Activated T-cell treated with anti-CD3 and anti-CD28 coated beads, Interleukin-2, amount 50 U/mL, for 72 hours (primary cell): ENCODE data around the gene RAE1. TPM values are rescaled to one million over a fixed set of nuclear protein-coding genes. Genes with fewer than 3 reads are reported as not detected.

ENCODE experiments used
- ATAC-seq, 2 donors: fragments of 150-1000 bp; cut with Tn5 transposase; replicated peaks in 1 of 2; 2 replicates each; pipeline ENCODE4 v1.10.0; 2021; ENCODE audit warnings: moderate library complexity in 2 of 2, mild to moderate bottlenecking in 1 of 2
- DNase-seq, 2 donors: peaks; one replicate each; pipeline ENCODE4 v3.0.0; 2021 to 2022; ENCODE audit warnings: mixed read lengths in 1 of 2
- H3K27ac Mint-ChIP-seq: one replicate; pipeline ENCODE4 v1.8.0; 2022; ENCODE audit warnings: mild to moderate bottlenecking, moderate library complexity, mixed read lengths
- H3K27me3 Mint-ChIP-seq: one replicate; pipeline ENCODE4 v1.8.0; 2022; ENCODE audit warnings: low read depth, mixed read lengths
- H3K36me3 Mint-ChIP-seq, 2 donors: one replicate each; pipeline ENCODE4 v1.8.0; 2022; ENCODE audit warnings: mixed read lengths in 2 of 2, mild to moderate bottlenecking in 1 of 2; ENCODE audit not compliant: insufficient read depth in 2 of 2
- H3K4me1 Mint-ChIP-seq: one replicate; pipeline ENCODE4 v1.8.0; 2022; ENCODE audit warnings: low read depth, mixed read lengths
- H3K4me3 Mint-ChIP-seq, 2 donors: one replicate each; pipeline ENCODE4 v1.8.0; 2022; ENCODE audit warnings: mild to moderate bottlenecking in 2 of 2, mixed read lengths in 2 of 2, moderate library complexity in 2 of 2
- H3K9me3 Mint-ChIP-seq, 2 donors: one replicate each; pipeline ENCODE4 v1.8.0; 2022; ENCODE audit warnings: mixed read lengths in 2 of 2
- total RNA-seq, 2 donors: library from RNA; stranded (reverse); gene quantifications; one replicate each; pipeline ENCODE4 v1.2.3, GENCODE V29; 2022

RAE1 gene
- total RNA-seq, 2 donors from 2014 or later, result 47.6 to 54.2 TPM

GRCh38 chr20:57397693-57398108 lies 46.6 kb downstream of the RAE1 start:
- no peaks in the 10 kb centered on the region for H3K9me3 Mint-ChIP-seq
- peak overlapping the region; percentile 81 to 95 for H3K4me3 Mint-ChIP-seq
- no peaks in the 10 kb centered on the region for H3K27me3 Mint-ChIP-seq
- peaks cover 14 to 31% of the 10 kb centered on the region in 2 donors for H3K36me3 Mint-ChIP-seq
- H3K27ac Mint-ChIP-seq, result peak overlapping the region; percentile 88
- peak; percentile 17 to 28 for ATAC-seq
- DNase-seq, result peak; percentile 41 to 49
- H3K4me1 Mint-ChIP-seq, result peaks cover 93% of the 10 kb centered on the region

- Mint-ChIP-seq H3K36me3 (peaks cover 11 to 32% of the 10 kb centered on the region in 2 donors), H3K27ac (peak overlapping the region; percentile 90), H3K9me3 (no peaks in the 10 kb centered on the region), H3K4me1 (peaks cover 90% of the 10 kb centered on the region), H3K27me3 (no peaks in the 10 kb centered on the region), H3K4me3 (peak overlapping the region; percentile 81 to 95)
- ATAC-seq, result peak; percentile 73 to 79
- peak; percentile 83 to 85 for DNase-seq
Measured at GRCh38 chr20:57398231-57398821, 47.3 kb downstream of the RAE1 start.

GRCh38 chr20:57398901-57399535 lies 48.0 kb downstream of the RAE1 start:
- ATAC-seq (no peak), DNase-seq (no peak)
- Mint-ChIP-seq H3K4me3 (peak overlapping the region; percentile 81 to 95), H3K27me3 (no peaks in the 10 kb centered on the region), H3K27ac (peak overlapping the region; percentile 90), H3K4me1 (peaks cover 84% of the 10 kb centered on the region), H3K36me3 (peaks cover 11 to 27% of the 10 kb centered on the region in 2 donors), H3K9me3 (no peaks in the 10 kb centered on the region)

- H3K9me3 Mint-ChIP-seq, result no peaks in the 10 kb centered on the region
Measured at GRCh38 chr20:57399587-57400155, 48.6 kb downstream of the RAE1 start.

GRCh38 chr20:57400231-57400701 lies 49.2 kb downstream of the RAE1 start:
- DNase-seq (no peak), ATAC-seq (no peak)
- no peak overlapping the region for H3K27ac Mint-ChIP-seq
- H3K9me3 Mint-ChIP-seq, result no peaks in the 10 kb centered on the region
- no peaks in the 10 kb centered on the region for H3K27me3 Mint-ChIP-seq
- peaks cover 8 to 24% of the 10 kb centered on the region in 2 donors for H3K36me3 Mint-ChIP-seq
- H3K4me3 Mint-ChIP-seq, result peak overlapping the region; percentile 81 to 95
- H3K4me1 Mint-ChIP-seq, result peaks cover 71% of the 10 kb centered on the region

More at GRCh38 chr20:57399587-57400155, 48.6 kb downstream of the RAE1 start:
- Mint-ChIP-seq H3K4me3 (peak overlapping the region; percentile 81 to 95), H3K27me3 (no peaks in the 10 kb centered on the region), H3K27ac (peak overlapping the region; percentile 90), H3K4me1 (peaks cover 77% of the 10 kb centered on the region), H3K36me3 (peaks cover 8 to 24% of the 10 kb centered on the region in 2 donors)
- DNase-seq (peak; percentile 74 to 76), ATAC-seq (peak; percentile 46 to 64)

GRCh38 chr20:57400821-57401564 lies 49.9 kb downstream of the RAE1 start:
- H3K9me3 Mint-ChIP-seq, result no peaks in the 10 kb centered on the region
- H3K27ac Mint-ChIP-seq, result peak overlapping the region; percentile 82
- peaks cover 66% of the 10 kb centered on the region for H3K4me1 Mint-ChIP-seq
- peaks cover 8 to 24% of the 10 kb centered on the region in 2 donors for H3K36me3 Mint-ChIP-seq
- DNase-seq (peak in 1 of 2 donors; percentile 32), ATAC-seq (no peak)
- peak overlapping the region; percentile 81 to 95 for H3K4me3 Mint-ChIP-seq
- no peaks in the 10 kb centered on the region for H3K27me3 Mint-ChIP-seq

- no peaks in the 10 kb centered on the region for H3K27me3 Mint-ChIP-seq
- H3K4me1 Mint-ChIP-seq, result peaks cover 61% of the 10 kb centered on the region
- peaks cover 6 to 24% of the 10 kb centered on the region in 2 donors for H3K36me3 Mint-ChIP-seq
- no peaks in the 10 kb centered on the region for H3K9me3 Mint-ChIP-seq
- H3K4me3 Mint-ChIP-seq, result peak overlapping the region; percentile 25 to 81
- peak overlapping the region; percentile 82 for H3K27ac Mint-ChIP-seq
- ATAC-seq (no peak), DNase-seq (no peak)
Measured at GRCh38 chr20:57401565-57401918, 50.5 kb downstream of the RAE1 start.

GRCh38 chr20:57402206-57403125 lies 51.4 kb downstream of the RAE1 start:
- DNase-seq (no peak), ATAC-seq (no peak)
- H3K36me3 Mint-ChIP-seq, result peaks cover 6 to 23% of the 10 kb centered on the region in 2 donors
- no peaks in the 10 kb centered on the region for H3K27me3 Mint-ChIP-seq
- H3K4me1 Mint-ChIP-seq, result peaks cover 51% of the 10 kb centered on the region
- H3K4me3 Mint-ChIP-seq, result no peak overlapping the region
- no peaks in the 10 kb centered on the region for H3K9me3 Mint-ChIP-seq
- peak overlapping the region; percentile 33 for H3K27ac Mint-ChIP-seq

- Mint-ChIP-seq H3K4me1 (peaks cover 44% of the 10 kb centered on the region), H3K4me3 (no peak overlapping the region), H3K9me3 (no peaks in the 10 kb centered on the region), H3K27ac (no peak overlapping the region), H3K27me3 (no peaks in the 10 kb centered on the region), H3K36me3 (peaks cover 3 to 20% of the 10 kb centered on the region in 2 donors)
- ATAC-seq, result no peak
- no peak for DNase-seq
Measured at GRCh38 chr20:57403216-57403615, 52.2 kb downstream of the RAE1 start.

- Mint-ChIP-seq H3K4me1 (peaks cover 37% of the 10 kb centered on the region), H3K4me3 (no peak overlapping the region), H3K27me3 (no peaks in the 10 kb centered on the region), H3K27ac (no peak overlapping the region), H3K9me3 (no peaks in the 10 kb centered on the region), H3K36me3 (peaks cover 3 to 19% of the 10 kb centered on the region in 2 donors)
- ATAC-seq, result no peak
- DNase-seq, result no peak
Measured at GRCh38 chr20:57404006-57404405, 53.0 kb downstream of the RAE1 start.

GRCh38 chr20:57404419-57405072 lies 53.5 kb downstream of the RAE1 start:
- Mint-ChIP-seq H3K36me3 (peaks cover 3 to 14% of the 10 kb centered on the region in 2 donors), H3K4me1 (peaks cover 31% of the 10 kb centered on the region), H3K9me3 (no peaks in the 10 kb centered on the region), H3K4me3 (no peak overlapping the region), H3K27ac (no peak overlapping the region), H3K27me3 (no peaks in the 10 kb centered on the region)
- ATAC-seq, result no peak
- no peak for DNase-seq
